Measurements from ENCODE around the gene TIAM2.

DNA sequence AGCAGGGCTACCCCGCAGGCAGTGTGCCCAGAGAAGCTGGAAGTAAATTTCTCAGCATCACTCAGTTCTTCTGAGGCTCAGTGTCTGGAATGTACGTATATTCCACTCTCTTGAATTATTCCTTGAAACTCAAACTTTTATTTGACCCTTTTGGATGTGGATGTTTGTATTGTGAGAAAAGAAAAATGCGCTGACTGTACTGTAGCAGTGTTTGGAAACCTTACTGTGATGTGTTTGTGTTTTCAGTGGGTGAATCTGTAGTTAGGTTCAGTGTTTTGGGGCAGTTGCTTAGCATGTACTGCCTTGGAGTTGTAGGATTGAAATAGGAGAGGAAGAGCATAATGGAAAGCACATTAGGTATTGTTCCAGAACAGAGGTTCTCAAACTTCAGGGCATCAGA is 13.5 kb downstream of the TIAM2 start:
- TF ChIP-seq EZH2phosphoT487 (IDR thresholded peaks at IDR 0.05; ENCODE audit: low read depth, severe bottlenecking, unreplicated experiment) (no peak), EZH2 (IDR thresholded peaks at IDR 0.05; ENCODE audit: borderline replicate concordance) (no peak)

All from hepatocyte (in vitro differentiated cells).